Left ventricle myocardium inferior (tissue), 1 donor: ENCODE measurements around the gene SYNDIG1. TPM values are rescaled to one million over a fixed set of nuclear protein-coding genes. Genes with fewer than 3 reads are reported as not detected.

Experiments
- DNase-seq: peaks from one replicate; pipeline ENCODE4 v3.0.0-alpha.2; 2020
- H3K27ac ChIP-seq: fragments of 200-600 bp; replicated peaks from 2 replicates; pipeline ENCODE4 v1.8.0; 2021
- H3K27me3 ChIP-seq: fragments of 200-600 bp; 2 replicates; pipeline ENCODE4 v1.8.0; 2021; ENCODE audit warnings: low read depth
- H3K36me3 ChIP-seq: fragments of 200-600 bp; 2 replicates; pipeline ENCODE4 v1.8.0; 2021
- H3K4me1 ChIP-seq: fragments of 200-600 bp; 2 replicates; pipeline ENCODE4 v1.8.0; 2021
- H3K4me3 ChIP-seq: fragments of 200-600 bp; 2 replicates; pipeline ENCODE4 v1.8.0; 2021; ENCODE audit warnings: mild to moderate bottlenecking, moderate library complexity
- H3K9me3 ChIP-seq: fragments of 200-600 bp; replicated peaks from 2 replicates; pipeline ENCODE4 v1.8.0; 2021
- intact Hi-C: fragments of 100-400 bp; cut with micrococcal nuclease; formaldehyde crosslinking; loops from one replicate; pipeline ENCODE4 v1.11.0; 2022
- total RNA-seq: library from RNA; stranded (reverse); fragmentation: NEBNext Ultra II Directional; extraction: Animal tissue kit (Norgen Biotek cat#: 25700); gene quantifications from one replicate; pipeline ENCODE4 v1.2.1, GENCODE V29; 2021
- TF ChIP-seq, protein P1 (sequence below): fragments of 200-600 bp; IDR thresholded peaks from 2 replicates; pipeline ENCODE4 v1.8.0; 2021; ENCODE audit warnings: antibody characterized with exemption, mild to moderate bottlenecking, borderline replicate concordance
- donor health status: DM: no; HTN: yes; CAD: no; lungs with severe emphysema.

SYNDIG1 gene
- total RNA-seq, 1 donor from 2014 or later, result 21.4 TPM

DNA sequence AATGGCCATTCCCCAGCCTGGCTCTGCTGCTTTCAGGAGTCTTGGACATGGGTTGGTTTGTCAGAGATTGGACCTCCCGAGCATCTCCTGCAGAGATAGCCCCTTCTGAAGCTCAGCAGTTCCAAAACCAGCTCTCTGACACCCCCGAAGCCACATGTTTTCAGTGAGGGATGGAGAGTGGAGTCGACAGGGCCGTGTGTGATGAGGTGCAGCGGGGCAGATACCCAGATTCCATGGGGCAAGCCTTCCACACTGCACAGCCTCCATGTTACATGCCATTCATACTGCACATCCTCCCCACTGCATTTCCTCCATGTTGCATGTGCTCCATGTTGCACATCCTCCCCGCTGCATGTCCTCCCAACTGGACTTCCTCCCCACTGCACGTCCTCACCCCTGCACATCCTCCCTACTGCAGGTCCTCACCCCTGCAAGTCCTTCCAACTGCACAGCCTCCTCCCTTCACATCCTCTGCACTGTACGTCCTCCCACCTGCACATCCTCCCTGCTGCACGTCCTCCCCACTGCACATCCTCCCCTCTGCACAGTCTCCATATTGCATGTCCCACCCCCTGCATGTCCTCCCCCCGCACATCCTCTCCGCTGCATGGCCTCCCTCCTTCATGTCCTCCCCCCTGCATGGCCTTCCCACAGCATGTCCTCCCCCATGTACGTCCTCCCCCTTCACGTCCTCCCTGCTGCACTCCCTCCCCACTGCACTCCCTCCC is 112.2 kb downstream of the SYNDIG1 start:
- intact Hi-C loops, result no loop called here
- no peaks in the 10 kb centered on the region for H3K9me3 ChIP-seq
- TF ChIP-seq, protein P1, sequence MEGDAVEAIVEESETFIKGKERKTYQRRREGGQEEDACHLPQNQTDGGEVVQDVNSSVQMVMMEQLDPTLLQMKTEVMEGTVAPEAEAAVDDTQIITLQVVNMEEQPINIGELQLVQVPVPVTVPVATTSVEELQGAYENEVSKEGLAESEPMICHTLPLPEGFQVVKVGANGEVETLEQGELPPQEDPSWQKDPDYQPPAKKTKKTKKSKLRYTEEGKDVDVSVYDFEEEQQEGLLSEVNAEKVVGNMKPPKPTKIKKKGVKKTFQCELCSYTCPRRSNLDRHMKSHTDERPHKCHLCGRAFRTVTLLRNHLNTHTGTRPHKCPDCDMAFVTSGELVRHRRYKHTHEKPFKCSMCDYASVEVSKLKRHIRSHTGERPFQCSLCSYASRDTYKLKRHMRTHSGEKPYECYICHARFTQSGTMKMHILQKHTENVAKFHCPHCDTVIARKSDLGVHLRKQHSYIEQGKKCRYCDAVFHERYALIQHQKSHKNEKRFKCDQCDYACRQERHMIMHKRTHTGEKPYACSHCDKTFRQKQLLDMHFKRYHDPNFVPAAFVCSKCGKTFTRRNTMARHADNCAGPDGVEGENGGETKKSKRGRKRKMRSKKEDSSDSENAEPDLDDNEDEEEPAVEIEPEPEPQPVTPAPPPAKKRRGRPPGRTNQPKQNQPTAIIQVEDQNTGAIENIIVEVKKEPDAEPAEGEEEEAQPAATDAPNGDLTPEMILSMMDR, result no peak

DNA sequence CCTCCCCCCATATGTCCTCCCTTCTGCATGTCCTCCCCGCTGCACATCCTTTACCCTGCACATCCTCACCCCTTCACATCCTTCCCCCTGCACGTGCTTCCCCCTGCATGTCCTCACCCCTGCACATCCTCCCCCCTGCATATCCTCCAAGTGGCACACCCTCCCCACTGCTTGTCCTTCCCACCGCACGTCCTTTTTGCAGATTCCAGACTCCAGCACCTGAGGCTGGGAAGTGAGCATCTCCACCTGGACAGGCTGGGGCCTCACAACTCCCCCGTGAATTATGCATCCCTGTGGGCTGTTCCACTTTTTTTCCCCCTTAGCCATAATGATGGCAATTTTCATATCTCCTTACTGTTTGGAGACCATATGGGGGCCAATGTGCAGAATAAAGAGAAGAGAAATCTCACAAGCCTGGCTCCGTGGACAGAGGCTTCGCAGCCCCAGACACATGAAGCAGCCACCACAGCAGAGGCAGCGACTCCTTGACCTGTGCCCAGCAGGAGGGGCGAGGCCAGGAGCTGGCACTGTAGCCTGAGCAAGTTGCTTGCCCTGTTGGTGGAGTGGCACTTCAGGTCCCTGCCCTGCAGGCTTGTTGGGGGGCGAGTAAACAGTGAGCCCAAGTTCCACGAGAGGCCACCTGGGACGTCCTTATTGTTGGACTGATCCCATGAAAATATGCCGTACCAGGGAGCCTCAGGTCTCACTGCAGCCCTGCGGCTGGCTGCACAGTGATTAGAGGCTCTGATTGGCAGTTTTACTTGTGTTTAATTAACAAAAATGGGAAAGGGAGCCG is 113.1 kb downstream of the SYNDIG1 start:
- H3K36me3 ChIP-seq, result no peaks in the 10 kb centered on the region
- intact Hi-C loops, result no loop called here
- no peaks in the 10 kb centered on the region for H3K27me3 ChIP-seq
- H3K4me3 ChIP-seq, result no peak overlapping the region
- H3K9me3 ChIP-seq, result no peaks in the 10 kb centered on the region
- no peaks in the 10 kb centered on the region for H3K4me1 ChIP-seq
- TF ChIP-seq, protein P1, result no peak
- no peak for DNase-seq
- H3K27ac ChIP-seq, result no peak overlapping the region

More for the DNA sequence above, 112.2 kb downstream of the SYNDIG1 start:
- no peaks in the 10 kb centered on the region for H3K36me3 ChIP-seq
- H3K27me3 ChIP-seq, result no peaks in the 10 kb centered on the region
- H3K27ac ChIP-seq, result no peak overlapping the region
- no peak overlapping the region for H3K4me3 ChIP-seq
- DNase-seq, result no peak
- H3K4me1 ChIP-seq, result no peaks in the 10 kb centered on the region

DNA sequence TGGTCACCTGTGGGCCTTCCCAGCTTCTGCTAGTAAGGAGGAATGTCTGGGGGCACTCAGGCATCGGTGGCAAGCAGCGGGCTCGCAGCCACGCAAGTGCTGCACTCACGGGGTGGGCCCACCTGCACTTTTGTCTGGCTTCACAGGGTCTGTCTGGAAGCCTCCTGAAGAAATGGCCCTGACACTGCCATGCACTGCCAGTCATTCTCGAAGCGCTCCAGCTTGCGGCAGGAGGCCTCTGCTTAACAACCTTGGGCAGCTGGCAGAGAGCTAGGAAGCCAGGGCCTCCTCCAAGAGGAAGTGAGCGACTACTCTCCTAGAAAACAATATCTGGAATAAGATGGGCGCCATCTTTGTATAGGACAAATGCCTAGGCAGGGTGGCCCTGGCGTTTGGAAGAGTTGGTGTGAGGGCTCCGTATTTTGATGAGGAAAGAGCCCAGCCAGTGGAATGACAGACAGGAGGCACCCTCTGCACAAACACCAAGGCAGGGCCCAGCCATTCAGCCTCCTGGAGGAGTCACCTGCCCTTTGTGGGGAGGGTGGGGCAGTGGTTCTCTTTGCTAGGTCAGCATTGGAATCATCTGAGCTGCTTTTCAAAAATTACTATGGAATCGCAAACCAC is 113.9 kb downstream of the SYNDIG1 start:
- no peaks in the 10 kb centered on the region for H3K27me3 ChIP-seq
- no peaks in the 10 kb centered on the region for H3K36me3 ChIP-seq
- TF ChIP-seq, protein P1, result no peak
- H3K9me3 ChIP-seq, result no peaks in the 10 kb centered on the region
- DNase-seq, result no peak
- no peak overlapping the region for H3K27ac ChIP-seq
- no peaks in the 10 kb centered on the region for H3K4me1 ChIP-seq
- intact Hi-C loops, result no loop called here
- H3K4me3 ChIP-seq, result no peak overlapping the region

DNA sequence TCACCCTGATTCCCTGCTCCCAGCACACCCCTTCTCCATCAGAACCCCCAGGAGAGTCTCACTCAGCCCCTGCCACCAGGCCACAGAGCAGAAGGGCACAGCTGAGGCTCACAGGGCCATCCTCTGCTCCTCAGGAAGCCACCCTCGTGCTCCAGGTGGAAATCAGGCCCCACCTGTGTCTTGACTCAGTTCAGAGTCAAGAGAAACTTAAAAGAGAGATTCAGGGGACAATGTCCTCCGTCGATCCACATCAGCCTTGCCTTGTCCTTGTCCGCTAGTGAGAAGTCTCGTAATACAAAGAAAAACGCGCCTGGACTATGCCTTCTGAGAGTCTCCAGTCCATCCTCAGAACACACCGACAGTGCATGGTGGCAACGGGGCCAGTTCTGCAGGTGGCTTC is 114.6 kb downstream of the SYNDIG1 start:
- intact Hi-C loops, result no loop called here
- no peak overlapping the region for H3K27ac ChIP-seq
- no peak overlapping the region for H3K4me3 ChIP-seq
- TF ChIP-seq, protein P1, result no peak
- no peaks in the 10 kb centered on the region for H3K27me3 ChIP-seq
- no peak for DNase-seq
- no peaks in the 10 kb centered on the region for H3K36me3 ChIP-seq
- H3K4me1 ChIP-seq, result no peaks in the 10 kb centered on the region
- H3K9me3 ChIP-seq, result no peaks in the 10 kb centered on the region

DNA sequence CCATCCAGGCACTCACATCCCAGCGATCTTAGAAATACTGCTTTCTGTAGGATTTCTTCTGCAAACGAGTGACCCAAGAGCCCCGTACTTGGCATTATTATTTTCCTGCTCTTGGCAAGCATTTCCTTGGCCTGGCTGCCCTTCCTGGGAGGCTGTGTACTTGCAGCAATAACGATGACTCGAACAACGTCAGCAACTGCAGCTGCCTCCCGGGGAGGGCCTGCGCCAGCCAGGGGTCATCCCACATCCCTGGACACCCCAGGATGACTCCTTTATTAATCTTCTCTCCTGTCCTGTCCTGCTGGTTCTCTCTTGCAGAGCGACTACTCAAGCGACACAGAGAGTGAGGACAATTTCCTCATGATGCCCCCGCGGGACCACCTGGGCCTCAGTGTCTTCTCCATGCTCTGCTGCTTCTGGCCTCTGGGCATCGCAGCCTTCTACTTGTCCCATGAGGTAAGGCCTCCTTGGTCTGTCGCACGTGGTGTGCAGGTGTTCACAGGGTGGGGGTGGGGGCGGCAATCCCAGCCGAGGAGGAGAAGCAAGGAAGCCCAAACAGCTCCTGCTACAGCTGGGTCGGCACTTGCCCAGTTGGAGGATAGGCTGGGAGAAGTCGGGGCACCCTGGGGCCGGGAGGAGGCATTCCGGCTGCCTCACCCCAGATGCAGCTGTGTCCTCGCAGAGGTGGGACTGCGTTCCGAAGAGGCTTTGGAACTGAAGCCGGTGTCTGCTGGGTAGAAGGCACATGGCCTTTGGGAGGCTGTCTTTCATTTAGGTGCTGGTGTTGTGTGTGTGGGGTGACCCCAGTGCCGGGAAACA is 115.3 kb downstream of the SYNDIG1 start:
- H3K4me3 ChIP-seq, result no peak overlapping the region
- H3K4me1 ChIP-seq, result no peaks in the 10 kb centered on the region
- H3K27me3 ChIP-seq, result no peaks in the 10 kb centered on the region
- no peaks in the 10 kb centered on the region for H3K9me3 ChIP-seq
- no peak for DNase-seq
- TF ChIP-seq, protein P1, result no peak
- no peaks in the 10 kb centered on the region for H3K36me3 ChIP-seq
- no peak overlapping the region for H3K27ac ChIP-seq
- intact Hi-C loops, result no loop called here
